NB4 (cell line): ENCODE data around the gene ATP12A.

ENCODE experiments used
- DNase-seq: peaks from one replicate; pipeline ENCODE4 v3.0.0; 2010; ENCODE audit warnings: low read depth
- H3K4me3 ChIP-seq: one replicate; pipeline ENCODE4 v1.5.1; 2011; ENCODE audit warnings: mild to moderate bottlenecking, low read depth, low read length, moderate library complexity
- MYC ChIP-seq: IDR thresholded peaks from 2 replicates; pipeline ENCODE4 v1.6.1; 2011; ENCODE audit warnings: low read depth, low read length
- POLR2A ChIP-seq: IDR thresholded peaks from 2 replicates; pipeline ENCODE4 v1.6.1; 2011; ENCODE audit warnings: mild to moderate bottlenecking; ENCODE audit not compliant: insufficient read length; ENCODE audit errors: extremely low read depth
- TF ChIP-seq, protein P1 (sequence below): IDR thresholded peaks from one replicate; pipeline ENCODE4 v1.5.1; 2012; ENCODE audit warnings: low read depth, low read length
- TF ChIP-seq, protein P2 (sequence below): IDR thresholded peaks from 2 replicates; pipeline ENCODE4 v1.6.1; 2011; ENCODE audit warnings: low read depth, low read length

The ATP12A gene

DNA sequence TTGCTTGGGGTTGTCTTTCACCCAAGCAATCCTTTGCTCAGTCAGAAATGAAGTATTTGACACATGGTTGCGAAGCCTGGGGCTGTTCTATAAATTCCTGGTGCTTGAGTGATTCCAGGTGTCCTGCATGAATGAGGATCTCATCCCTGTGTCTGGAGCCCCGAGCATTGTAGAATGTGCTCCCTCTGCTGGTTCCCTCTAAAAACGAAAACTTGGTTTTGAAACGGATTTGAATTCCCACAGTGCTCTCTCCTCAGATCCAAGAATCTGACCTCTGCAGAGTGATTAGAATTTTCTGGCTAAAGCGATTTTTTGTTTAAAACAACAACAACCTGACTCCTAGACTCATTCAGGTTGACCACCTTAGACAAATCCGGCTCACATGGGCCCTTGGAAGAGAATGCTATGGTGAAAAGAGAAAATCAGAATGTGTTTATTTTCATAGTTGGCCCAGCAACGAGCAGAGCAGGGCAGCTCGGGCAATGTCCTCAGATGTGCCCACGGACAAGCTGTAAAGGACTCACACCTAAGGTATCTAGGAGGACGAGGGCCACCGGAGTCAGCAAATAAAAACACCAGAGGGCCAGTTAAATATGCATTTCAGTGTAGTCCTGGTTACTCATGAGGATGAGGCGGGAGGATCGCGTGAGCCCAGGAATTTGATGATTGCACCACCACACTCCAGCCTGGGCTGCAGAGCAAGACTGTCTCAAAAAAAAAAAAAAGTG is 8.7 kb upstream of the ATP12A start:
- peak; percentile 53 for DNase-seq
- TF ChIP-seq POLR2A, result no peak
- TF ChIP-seq, protein P1, sequence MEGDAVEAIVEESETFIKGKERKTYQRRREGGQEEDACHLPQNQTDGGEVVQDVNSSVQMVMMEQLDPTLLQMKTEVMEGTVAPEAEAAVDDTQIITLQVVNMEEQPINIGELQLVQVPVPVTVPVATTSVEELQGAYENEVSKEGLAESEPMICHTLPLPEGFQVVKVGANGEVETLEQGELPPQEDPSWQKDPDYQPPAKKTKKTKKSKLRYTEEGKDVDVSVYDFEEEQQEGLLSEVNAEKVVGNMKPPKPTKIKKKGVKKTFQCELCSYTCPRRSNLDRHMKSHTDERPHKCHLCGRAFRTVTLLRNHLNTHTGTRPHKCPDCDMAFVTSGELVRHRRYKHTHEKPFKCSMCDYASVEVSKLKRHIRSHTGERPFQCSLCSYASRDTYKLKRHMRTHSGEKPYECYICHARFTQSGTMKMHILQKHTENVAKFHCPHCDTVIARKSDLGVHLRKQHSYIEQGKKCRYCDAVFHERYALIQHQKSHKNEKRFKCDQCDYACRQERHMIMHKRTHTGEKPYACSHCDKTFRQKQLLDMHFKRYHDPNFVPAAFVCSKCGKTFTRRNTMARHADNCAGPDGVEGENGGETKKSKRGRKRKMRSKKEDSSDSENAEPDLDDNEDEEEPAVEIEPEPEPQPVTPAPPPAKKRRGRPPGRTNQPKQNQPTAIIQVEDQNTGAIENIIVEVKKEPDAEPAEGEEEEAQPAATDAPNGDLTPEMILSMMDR, result peak; percentile 70
- H3K4me3 ChIP-seq, result no peak overlapping the region

DNA sequence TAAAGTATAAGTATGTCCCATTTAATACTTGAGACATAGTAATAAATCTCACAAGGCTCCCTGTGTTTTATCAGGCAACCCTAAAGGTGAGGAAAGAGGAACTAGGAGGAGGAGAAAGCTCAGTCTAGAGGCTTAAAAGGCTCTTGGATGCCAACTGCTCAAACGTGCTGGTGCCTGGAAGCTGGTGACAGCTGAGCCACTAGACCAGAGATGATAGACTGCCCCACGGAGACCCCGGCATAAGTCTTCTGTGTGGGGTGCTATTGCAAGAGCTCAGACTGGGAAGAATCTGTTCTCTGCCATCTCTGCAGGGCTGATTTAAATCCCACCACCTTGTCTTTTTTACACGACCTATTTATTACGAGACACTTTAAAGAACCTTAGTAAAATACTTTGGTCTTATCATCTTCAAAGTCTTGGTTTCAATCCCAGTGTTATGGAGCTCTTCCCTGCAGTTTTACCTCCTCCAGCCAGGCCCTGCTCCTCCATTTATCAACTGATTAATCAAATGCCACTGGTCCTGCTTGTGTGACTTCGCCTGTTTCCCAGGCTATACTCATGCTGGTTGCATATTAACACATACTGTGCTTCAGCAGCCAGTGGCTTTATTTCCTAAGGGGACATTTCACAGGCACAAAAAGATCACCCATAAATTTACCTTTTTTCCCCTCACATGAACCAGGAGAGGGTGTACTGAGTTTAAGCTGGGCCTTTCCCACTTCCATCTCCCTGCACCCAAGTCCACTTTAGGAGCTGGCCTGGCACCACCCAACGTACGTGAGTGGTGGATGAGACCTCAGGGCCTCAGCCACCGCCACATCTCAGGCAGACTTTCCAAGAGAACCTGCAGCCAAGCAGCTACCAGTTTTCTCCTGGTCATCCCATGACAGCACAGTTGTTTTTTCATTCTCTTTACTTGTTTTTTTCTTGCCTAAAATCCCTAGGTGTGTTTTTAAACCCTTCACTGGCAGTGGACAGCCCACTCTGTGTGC is 7.8 kb upstream of the ATP12A start:
- TF ChIP-seq, protein P1, result no peak
- TF ChIP-seq MYC (no peak), POLR2A (no peak)
- TF ChIP-seq, protein P2, sequence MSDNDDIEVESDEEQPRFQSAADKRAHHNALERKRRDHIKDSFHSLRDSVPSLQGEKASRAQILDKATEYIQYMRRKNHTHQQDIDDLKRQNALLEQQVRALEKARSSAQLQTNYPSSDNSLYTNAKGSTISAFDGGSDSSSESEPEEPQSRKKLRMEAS, result no peak
- H3K4me3 ChIP-seq, result no peak overlapping the region
- no peak for DNase-seq

DNA sequence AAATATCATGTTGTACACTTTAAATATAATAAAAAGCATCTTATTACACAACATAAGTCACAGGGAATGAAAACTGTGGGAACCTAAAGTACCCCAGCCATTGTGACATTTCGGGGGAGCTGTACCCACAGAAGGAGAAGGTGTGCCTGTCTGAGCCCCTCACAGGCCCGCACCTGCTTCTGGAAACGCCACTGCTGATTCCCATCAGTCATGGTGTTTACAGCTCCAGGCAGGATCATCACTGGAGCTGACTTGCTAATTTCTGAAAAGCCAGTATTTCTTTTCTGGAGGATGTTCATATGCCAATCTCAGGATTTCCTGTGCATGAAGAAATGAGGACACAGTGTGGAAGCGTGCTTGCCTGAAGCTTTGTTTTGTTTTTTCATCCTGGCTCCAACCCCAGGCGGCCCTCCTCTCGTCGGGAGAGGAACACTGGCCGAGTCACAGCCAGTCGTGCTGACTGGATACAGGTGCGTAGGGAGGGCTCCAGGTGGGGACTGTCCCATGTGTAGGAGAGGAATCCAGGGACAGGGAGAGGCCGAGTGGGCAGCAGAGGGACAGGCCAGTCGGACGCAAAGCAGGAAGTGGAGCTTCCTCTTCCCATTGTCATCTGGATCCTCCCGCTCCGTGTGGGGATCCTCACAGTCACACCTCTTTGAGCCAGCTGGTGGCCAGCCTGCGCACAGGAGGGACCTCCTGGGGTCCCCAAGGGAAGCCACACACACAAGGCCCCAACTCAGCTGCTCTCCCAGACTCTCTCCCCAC is 4.2 kb upstream of the ATP12A start:
- H3K4me3 ChIP-seq, result no peak overlapping the region
- TF ChIP-seq, protein P1, result no peak
- TF ChIP-seq POLR2A (no peak), MYC (no peak)
- TF ChIP-seq, protein P2, result no peak
- DNase-seq, result no peak

DNA sequence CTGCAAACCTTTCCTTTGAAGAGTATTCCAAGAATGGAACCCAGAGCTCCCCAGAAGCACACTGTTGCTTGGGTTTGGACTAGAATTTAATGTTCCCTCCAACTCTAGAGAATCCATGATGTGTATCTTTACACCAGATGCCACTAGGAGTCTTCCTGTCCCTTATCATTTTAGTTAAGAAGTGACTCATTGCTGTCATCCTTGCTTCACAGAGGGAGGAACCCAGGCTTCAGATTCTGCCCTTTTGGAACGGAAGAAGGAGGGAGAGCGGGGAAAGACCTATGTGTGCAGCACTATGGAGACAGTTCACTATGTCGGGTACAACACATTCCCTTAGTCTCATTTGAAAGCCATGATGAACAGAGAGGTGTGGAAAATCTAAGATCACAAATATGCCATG is 2.1 kb upstream of the ATP12A start:
- H3K4me3 ChIP-seq, result no peak overlapping the region
- TF ChIP-seq, protein P2, result no peak
- TF ChIP-seq MYC (no peak), POLR2A (no peak)
- TF ChIP-seq, protein P1, result no peak
- peak; percentile 49 for DNase-seq

DNA sequence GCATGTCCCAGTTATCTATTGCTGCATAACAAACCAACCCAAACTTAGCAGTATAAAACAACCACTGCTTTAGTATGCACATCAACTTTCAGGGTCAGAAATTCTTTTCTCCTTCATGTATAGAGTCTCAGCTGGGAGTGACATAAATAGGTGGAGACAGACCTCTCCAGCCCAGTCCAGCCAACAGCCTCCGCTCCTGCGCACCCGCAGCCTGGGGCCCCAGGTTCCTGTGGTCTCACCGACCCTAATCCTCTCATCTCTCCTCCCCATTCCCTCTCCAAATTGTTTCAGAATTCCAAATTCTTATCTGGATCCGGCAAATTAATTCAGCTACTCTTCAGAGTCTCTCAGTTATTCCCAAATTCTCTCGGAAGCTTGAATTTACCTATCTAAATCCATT is 522 bp upstream of the ATP12A start:
- no peak for DNase-seq
- no peak overlapping the region for H3K4me3 ChIP-seq
- TF ChIP-seq MYC (no peak), POLR2A (no peak)
- TF ChIP-seq, protein P2, result no peak
- TF ChIP-seq, protein P1, result no peak
